GM23248 (cell line): ENCODE results near the gene HCN3. TPM values are rescaled to one million over a fixed set of nuclear protein-coding genes. Genes with fewer than 3 reads are reported as not detected.

Experiments
- DNase-seq: peaks from one replicate; pipeline ENCODE4 v3.0.0-alpha.2; 2015
- H2AFZ ChIP-seq: fragments of 200-600 bp; sonication (generic); 2 replicates; pipeline ENCODE4 v1.6.1; 2016; ENCODE audit warnings: antibody characterized with exemption
- H3F3A ChIP-seq: fragments of 200-600 bp; sonication (generic); 2 replicates; pipeline ENCODE4 v1.6.1; 2016; ENCODE audit warnings: mild to moderate bottlenecking, antibody characterized with exemption, mixed run types; ENCODE audit not compliant: insufficient read depth
- H3K27ac ChIP-seq: fragments of 200-600 bp; sonication (generic); 2 replicates; pipeline ENCODE4 v1.5.1; 2016; ENCODE audit warnings: mild to moderate bottlenecking
- H3K27me3 ChIP-seq: fragments of 200-600 bp; sonication (generic); replicated peaks from 2 replicates; pipeline ENCODE4 v1.6.1; 2016; ENCODE audit warnings: mild to moderate bottlenecking; ENCODE audit not compliant: insufficient read depth
- H3K36me3 ChIP-seq: fragments of 200-600 bp; sonication (generic); 2 replicates; pipeline ENCODE4 v1.6.1; 2016; ENCODE audit warnings: low read depth, mild to moderate bottlenecking
- H3K4me1 ChIP-seq: fragments of 200-600 bp; sonication (generic); 2 replicates; pipeline ENCODE4 v1.6.1; 2016; ENCODE audit warnings: mild to moderate bottlenecking; ENCODE audit not compliant: insufficient read depth
- H3K4me2 ChIP-seq: fragments of 200-600 bp; sonication (generic); one replicate; pipeline ENCODE4 v1.6.1; 2016; ENCODE audit warnings: mild to moderate bottlenecking; ENCODE audit not compliant: unreplicated experiment
- H3K4me3 ChIP-seq: fragments of 200-600 bp; sonication (generic); 2 replicates; pipeline ENCODE4 v1.5.1; 2016; ENCODE audit warnings: mild to moderate bottlenecking
- H3K79me2 ChIP-seq: fragments of 200-600 bp; sonication (generic); 2 replicates; pipeline ENCODE4 v1.6.1; 2016; ENCODE audit warnings: mild to moderate bottlenecking; ENCODE audit not compliant: insufficient read depth
- H3K9ac ChIP-seq: fragments of 200-600 bp; sonication (generic); 2 replicates; pipeline ENCODE4 v1.6.1; 2016; ENCODE audit warnings: mild to moderate bottlenecking
- H3K9me2 ChIP-seq: fragments of 200-600 bp; sonication (generic); 2 replicates; pipeline ENCODE4 v1.6.1; 2016; ENCODE audit warnings: mixed run types, mild to moderate bottlenecking, moderate library complexity; ENCODE audit not compliant: insufficient read depth
- H3K9me3 ChIP-seq: fragments of 200-600 bp; sonication (generic); one replicate; pipeline ENCODE4 v1.6.1; 2017; ENCODE audit warnings: low read depth
- H4K20me1 ChIP-seq: fragments of 200-600 bp; sonication (generic); 2 replicates; pipeline ENCODE4 v1.6.0; 2016; ENCODE audit not compliant: insufficient read depth
- EZH2 ChIP-seq: fragments of 200-600 bp; sonication (generic); IDR thresholded peaks from 2 replicates; pipeline ENCODE4 v1.6.1; 2018; ENCODE audit warnings: antibody characterized with exemption, mild to moderate bottlenecking; ENCODE audit not compliant: insufficient read depth, poor library complexity, severe bottlenecking
- EZH2phosphoT487 ChIP-seq: fragments of 200-600 bp; sonication (generic); IDR thresholded peaks from 2 replicates; pipeline ENCODE4 v1.6.1; 2018; ENCODE audit warnings: antibody characterized with exemption, moderate library complexity, mild to moderate bottlenecking, low read depth; ENCODE audit not compliant: insufficient read depth
- WGBS, 2 experiments: methylation state at CpG; one replicate each; pipeline ENCODE4 v1.1.6; 2015 to 2017; ENCODE audit warnings: low lambda C conversion rate in 2 of 2, low coverage in 1 of 2; ENCODE audit errors: missing lambda C conversion rate in 2 of 2; 5-methylcytosine and 5-hydroxymethylcytosine counted together
- in situ Hi-C: fragments of 300-500 bp; cut with MboI; formaldehyde crosslinking; loops from 2 replicates; pipeline ENCODE4 v1.15.0; 2020
- polyA plus RNA-seq: library from polyadenylated mRNA; unstranded; fragments of >200 nt; fragmentation: Nextera tagmentation; extraction: Ambion mirVana; gene quantifications from 2 replicates; pipeline ENCODE4 v1.2.1, GENCODE V29; 2016
- total RNA-seq: library from RNA; depleted of rRNA; stranded (reverse); fragments of >200 nt; shearing (Covaris generic); gene quantifications from 2 replicates; pipeline ENCODE4 v1.2.3, GENCODE V29; 2014

HCN3 gene
- total and polyA plus RNA-seq, 2 experiments from 2014 or later = 1.4 to 1.6 TPM

DNA sequence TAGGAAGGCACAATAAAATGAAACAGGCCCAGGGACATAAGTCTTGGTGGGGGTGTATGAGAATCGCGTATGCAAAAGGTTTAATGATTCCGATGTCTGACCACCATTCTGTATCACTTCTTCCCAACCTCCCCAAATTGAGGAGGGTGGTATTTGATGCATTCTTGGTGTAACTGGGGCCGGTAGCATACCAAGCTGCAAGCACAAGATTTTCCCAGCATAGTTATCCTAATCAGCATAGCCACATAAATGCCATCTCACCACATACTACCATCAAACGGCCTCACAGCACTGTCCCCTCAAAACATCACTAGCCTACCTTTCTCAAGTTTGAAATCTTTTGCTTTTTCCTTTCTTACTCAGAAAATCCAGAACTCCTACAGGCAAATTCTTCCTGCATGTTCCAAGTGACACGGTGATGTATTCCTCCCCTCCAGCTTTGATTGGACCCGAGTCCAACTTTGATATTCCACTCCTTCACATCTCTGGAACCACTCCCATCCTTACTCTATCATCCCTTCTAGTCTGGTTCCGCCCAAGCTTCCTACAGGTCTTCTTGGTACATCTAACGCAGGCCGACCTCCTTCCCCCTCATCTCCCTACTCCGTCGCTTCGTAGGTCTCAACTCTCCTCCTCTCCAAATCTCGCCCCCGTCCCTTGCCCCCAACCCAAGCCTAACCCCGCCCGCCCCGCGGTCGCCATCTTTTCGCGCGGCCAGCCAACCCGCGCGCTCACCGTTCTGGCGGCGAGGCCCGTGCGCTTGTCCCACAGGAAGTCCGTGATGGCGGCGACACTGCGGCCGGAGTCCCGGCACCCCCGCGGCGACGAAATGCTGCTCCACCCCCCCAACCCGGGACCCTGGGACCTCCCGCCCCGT, 4.6 kb upstream of the HCN3 start:
- H3K79me2 ChIP-seq = peaks cover 51% of the 10 kb centered on the region
- no peak for TF ChIP-seq EZH2phosphoT487
- no peak for TF ChIP-seq EZH2
- H3K36me3 ChIP-seq = peaks cover 23% of the 10 kb centered on the region
- H4K20me1 ChIP-seq = peaks cover 5% of the 10 kb centered on the region
- no peaks in the 10 kb centered on the region for H3K9me2 ChIP-seq
- 1 to 4% methylated on average over 25 to 44 of the region's 44 CpGs for WGBS, 2 experiments
- H3K9ac ChIP-seq = peak overlapping the region; percentile 91
- H3F3A ChIP-seq = peaks cover 25% of the 10 kb centered on the region
- peak; percentile 86 for DNase-seq
- no peaks in the 10 kb centered on the region for H3K9me3 ChIP-seq
- peaks cover 12% of the 10 kb centered on the region for H3K4me1 ChIP-seq
- H2AFZ ChIP-seq = peak overlapping the region; percentile 98
- H3K27me3 ChIP-seq = no peaks in the 10 kb centered on the region
- H3K27ac ChIP-seq = peak overlapping the region; percentile 85
- peak overlapping the region; percentile 88 for H3K4me3 ChIP-seq
- in situ Hi-C loops = no loop called here
- peak overlapping the region; percentile 94 for H3K4me2 ChIP-seq

DNA sequence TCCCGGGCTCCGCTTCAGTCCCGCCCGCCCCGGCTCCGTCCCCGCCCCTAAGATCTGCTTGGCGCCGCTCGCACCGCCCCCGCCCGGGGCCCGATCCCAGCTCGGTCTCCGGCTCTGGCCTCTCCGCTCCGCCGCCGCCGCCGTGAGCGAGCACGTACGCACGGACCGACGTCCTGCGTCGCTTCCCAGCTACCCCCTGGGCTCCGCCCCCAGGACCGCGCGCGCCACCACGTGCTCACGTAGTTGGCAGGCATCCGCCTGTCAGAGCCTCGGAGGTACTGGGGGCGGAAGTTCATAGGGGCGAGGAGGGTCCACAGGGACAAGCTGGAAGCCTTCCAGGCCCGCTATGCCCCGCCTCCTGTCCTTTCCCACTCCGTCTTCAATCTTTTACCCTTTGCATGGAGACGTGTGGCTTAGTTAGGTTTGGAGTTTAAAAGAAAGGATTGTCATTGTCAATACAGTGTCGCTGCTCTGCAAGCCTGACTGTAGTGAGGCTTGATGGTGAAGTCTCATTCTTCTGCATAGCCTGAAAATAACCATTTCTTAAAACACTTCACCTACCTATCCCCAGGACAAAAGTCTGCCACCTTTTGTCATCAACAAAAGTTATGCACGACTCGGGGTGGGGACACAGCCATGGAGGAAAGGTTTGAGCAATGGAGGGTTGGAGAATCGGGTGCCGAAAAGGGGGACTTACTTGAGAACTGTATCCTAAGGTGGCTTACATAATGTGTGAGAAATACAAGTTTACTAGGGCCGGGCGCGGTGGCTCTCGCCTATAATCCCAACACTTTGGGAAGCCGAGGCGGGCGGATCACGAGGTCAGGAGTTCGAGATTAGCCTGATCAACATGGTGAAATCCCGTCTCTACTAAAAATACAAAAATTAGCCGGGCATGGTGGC, 3.7 kb upstream of the HCN3 start, which contains the start of gene CLK2:
TSS of gene CLK2 (minus strand) at position 162 of the 903 bp plus-strand sequence. CDS start 2,527 bp downstream, outside the sequence.
- Histone ChIP-seq H3K9me3 (no peaks in the 10 kb centered on the region), H3F3A (peaks cover 21% of the 10 kb centered on the region), H3K9me2 (no peaks in the 10 kb centered on the region), H3K27ac (peak within 1 kb of the TSS; percentile 85), H3K79me2 (peaks cover 42% of the 10 kb centered on the region), H3K4me3 (peak within 1 kb of the TSS; percentile 88), H4K20me1 (peaks cover 5% of the 10 kb centered on the region), H3K4me2 (peak within 1 kb of the TSS; percentile 94), H3K4me1 (peaks cover 12% of the 10 kb centered on the region), H3K36me3 (peaks cover 14% of the 10 kb centered on the region), H2AFZ (peak within 1 kb of the TSS; percentile 98), H3K9ac (peak within 1 kb of the TSS; percentile 91), H3K27me3 (no peaks in the 10 kb centered on the region)
- in situ Hi-C loops = no loop called here
- peak; percentile 98 for DNase-seq
- 14 to 33% methylated on average over 26 to 61 of the region's 61 CpGs for WGBS, 2 experiments
- TF ChIP-seq EZH2phosphoT487 (no peak), EZH2 (no peak)

- peak; percentile 59 for DNase-seq
- H2AFZ ChIP-seq = peak overlapping the region; percentile 77
- in situ Hi-C loops = no loop called here
Observed at GRCh38 chr1:155277902-155278688, 832 bp downstream of the HCN3 start.

More at GRCh38 chr1:155277902-155278688, 832 bp downstream of the HCN3 start:
- 2% methylated on average over 18 to 29 of the region's 29 CpGs for WGBS, 2 experiments
- no peaks in the 10 kb centered on the region for H3K79me2 ChIP-seq
- H3K9me2 ChIP-seq = no peaks in the 10 kb centered on the region
- no peak for TF ChIP-seq EZH2
- no peak for TF ChIP-seq EZH2phosphoT487
- peak overlapping the region; percentile 69 for H3K4me2 ChIP-seq
- peak overlapping the region; percentile 56 for H3K9ac ChIP-seq
- no peak overlapping the region for H3K27ac ChIP-seq
- peaks cover 7% of the 10 kb centered on the region for H3F3A ChIP-seq
- H3K4me1 ChIP-seq = 0 out of 2 replicates have a peak, but pooled peaks cover 4% of the 10 kb centered on the region
- H3K27me3 ChIP-seq = no peaks in the 10 kb centered on the region
- H4K20me1 ChIP-seq = no peaks in the 10 kb centered on the region
- no peaks in the 10 kb centered on the region for H3K36me3 ChIP-seq
- peak overlapping the region; percentile 75 for H3K4me3 ChIP-seq
- no peaks in the 10 kb centered on the region for H3K9me3 ChIP-seq
